Thyroid gland (tissue), 4 donors: ENCODE data around the gene TRIP12. TPM values are rescaled to one million over a fixed set of nuclear protein-coding genes. Genes with fewer than 3 reads are reported as not detected.

Experiments used
- DNase-seq, 2 donors: peaks; one replicate each; pipeline ENCODE4 v3.0.0-alpha.2; 2019
- H3K27ac ChIP-seq, 3 donors: fragments of 200-600 bp; sonication (generic); 1 replicate in 2 of 3; 2 replicates in 1 of 3; pipeline ENCODE4 v1.5.1; 2016 to 2019; ENCODE audit warnings: mild to moderate bottlenecking in 1 of 3, moderate library complexity in 1 of 3
- H3K27me3 ChIP-seq: fragments of 200-600 bp; sonication (generic); one replicate; pipeline ENCODE4 v1.5.1; 2019
- H3K36me3 ChIP-seq, 2 donors: fragments of 200-600 bp; sonication (generic); one replicate each; pipeline ENCODE4 v1.5.1; 2016 to 2019
- H3K4me1 ChIP-seq, 2 donors: fragments of 200-600 bp; sonication (generic); one replicate each; pipeline ENCODE4 v1.5.1; 2017 to 2019
- H3K4me3 ChIP-seq, 3 donors: fragments of 200-600 bp; sonication (generic); replicated peaks in 1 of 3; 1 replicate in 2 of 3; 2 replicates in 1 of 3; pipeline ENCODE4 v1.5.1; 2016; ENCODE audit warnings: mild to moderate bottlenecking in 1 of 3
- H3K9me3 ChIP-seq: fragments of 200-600 bp; sonication (generic); one replicate; pipeline ENCODE4 v1.5.1; 2017
- CTCF ChIP-seq, 6 experiments: fragments of 200-600 bp in 3 of 6; fragments of 450-650 bp in 3 of 6; sonication (generic) in 3 of 6; IDR thresholded peaks; one replicate each; pipeline ENCODE4 v1.5.1; 2016 to 2019; ENCODE audit warnings: antibody characterized with exemption in 6 of 6, mild to moderate bottlenecking in 2 of 6, inconsistent platforms in 1 of 6, moderate library complexity in 1 of 6
- POLR2A ChIP-seq, 2 donors: fragments of 450-650 bp; IDR thresholded peaks; one replicate each; pipeline ENCODE4 v1.6.1; 2017; ENCODE audit warnings: antibody characterized with exemption in 2 of 2, mild to moderate bottlenecking in 2 of 2, moderate library complexity in 1 of 2
- WGBS, 2 donors: methylation state at CpG; one replicate each; pipeline ENCODE4 v1.1.5; 2017; 5-methylcytosine and 5-hydroxymethylcytosine counted together
- intact Hi-C: fragments of 100-400 bp; cut with DNase I; formaldehyde crosslinking; loops from one replicate; pipeline ENCODE4 v1.15.1; 2023
- total RNA-seq, 4 donors: library from RNA; depleted of rRNA; stranded (reverse); fragments of >200 nt; gene quantifications; one replicate each; pipeline ENCODE4 v1.2.3, GENCODE V29; 2016

The TRIP12 gene
- total RNA-seq, 4 donors from 2014 or later = 155 to 273 (median 184) TPM

GRCh38 chr2:229869226-229869625, 52.6 kb downstream of the TRIP12 start:
- no peaks in the 10 kb centered on the region for H3K9me3 ChIP-seq
- DNase-seq = no peak
- WGBS, 2 donors = 88 to 94% methylated on average over 3 of the region's 3 CpGs

GRCh38 chr2:229868794-229869193, 53.0 kb downstream of the TRIP12 start:
- intact Hi-C loops = no loop called here
- no peak for DNase-seq
- H3K4me3 ChIP-seq = no peak overlapping the region
- peaks cover 5 to 15% of the 10 kb centered on the region in 2 donors for H3K4me1 ChIP-seq
- H3K27ac ChIP-seq = no peak overlapping the region
- H3K9me3 ChIP-seq = no peaks in the 10 kb centered on the region
- H3K36me3 ChIP-seq = no peaks in the 10 kb centered on the region
- TF ChIP-seq POLR2A (IDR thresholded peaks at IDR 0.05) = no peak
- TF ChIP-seq CTCF (IDR thresholded peaks at IDR 0.05) = no peak
- no peaks in the 10 kb centered on the region for H3K27me3 ChIP-seq
- WGBS, 2 donors = 93 to 94% methylated on average over 2 of the region's 2 CpGs

More at GRCh38 chr2:229869226-229869625, 52.6 kb downstream of the TRIP12 start:
- Histone ChIP-seq H3K27ac (no peak overlapping the region), H3K4me3 (no peak overlapping the region), H3K4me1 (peaks cover 5 to 15% of the 10 kb centered on the region in 2 donors), H3K27me3 (no peaks in the 10 kb centered on the region), H3K36me3 (no peaks in the 10 kb centered on the region)
- intact Hi-C loops = no loop called here
- no peak for TF ChIP-seq POLR2A (IDR thresholded peaks at IDR 0.05)
- TF ChIP-seq CTCF (IDR thresholded peaks at IDR 0.05) = no peak

DNA sequence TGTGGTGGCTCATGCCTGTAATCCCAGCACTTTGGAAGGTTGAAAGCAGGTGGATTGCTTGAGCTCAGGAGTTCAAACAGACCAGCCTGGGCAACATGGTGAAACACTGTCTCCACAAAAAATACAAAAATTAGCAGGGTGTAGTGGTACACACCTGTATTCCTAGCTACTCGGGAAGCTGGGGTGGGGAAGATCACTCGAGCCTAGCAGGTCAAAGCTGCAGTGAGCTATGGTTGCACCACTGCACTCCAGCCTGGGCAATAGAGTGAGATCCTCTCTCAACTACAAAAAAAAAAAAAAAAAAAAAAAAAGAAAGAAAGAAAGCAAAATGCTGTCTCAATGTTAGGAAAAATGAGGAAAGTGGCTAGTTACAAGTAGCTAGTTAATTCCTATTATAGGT, 56.8 kb downstream of the TRIP12 start:
- H3K4me1 ChIP-seq = no peaks in the 10 kb centered on the region
- no peaks in the 10 kb centered on the region for H3K36me3 ChIP-seq
- intact Hi-C loops = no loop called here
- TF ChIP-seq POLR2A (IDR thresholded peaks at IDR 0.05) (no peak), CTCF (IDR thresholded peaks at IDR 0.05) (no peak)
- H3K27ac ChIP-seq = no peak overlapping the region
- no peaks in the 10 kb centered on the region for H3K27me3 ChIP-seq
- no peak overlapping the region for H3K4me3 ChIP-seq
- 85 to 90% methylated on average over 2 of the region's 2 CpGs for WGBS, 2 donors
- DNase-seq = no peak
- H3K9me3 ChIP-seq = no peaks in the 10 kb centered on the region

- peaks cover 11 to 15% of the 10 kb centered on the region in 2 donors for H3K36me3 ChIP-seq
- H3K4me3 ChIP-seq = no peak overlapping the region
- H3K9me3 ChIP-seq = no peaks in the 10 kb centered on the region
- TF ChIP-seq POLR2A (IDR thresholded peaks at IDR 0.05) = no peak
- no peak for TF ChIP-seq CTCF (IDR thresholded peaks at IDR 0.05)
- intact Hi-C loops = no loop called here
- DNase-seq = no peak
- H3K4me1 ChIP-seq = no peaks in the 10 kb centered on the region
- H3K27me3 ChIP-seq = no peaks in the 10 kb centered on the region
- no peak overlapping the region for H3K27ac ChIP-seq
Observed at GRCh38 chr2:229861431-229861830, 60.4 kb downstream of the TRIP12 start.

- WGBS, 2 donors = 96 to 99% methylated on average over 1 of the region's 1 CpG
- DNase-seq = no peak
- peaks cover 11 to 15% of the 10 kb centered on the region in 2 donors for H3K36me3 ChIP-seq
- H3K27me3 ChIP-seq = no peaks in the 10 kb centered on the region
- no peaks in the 10 kb centered on the region for H3K4me1 ChIP-seq
- intact Hi-C loops = no loop called here
- H3K9me3 ChIP-seq = no peaks in the 10 kb centered on the region
- TF ChIP-seq CTCF (IDR thresholded peaks at IDR 0.05) (no peak), POLR2A (IDR thresholded peaks at IDR 0.05) (no peak)
- no peak overlapping the region for H3K27ac ChIP-seq
- no peak overlapping the region for H3K4me3 ChIP-seq
Observed at GRCh38 chr2:229860334-229860733, 61.5 kb downstream of the TRIP12 start.
